Kasumi-1 (cell line): ENCODE data around the gene CCDC15.
"Not testable (repeated sequence)": the region's sequence is repeated elsewhere in the genome, so short reads cannot be mapped to it uniquely, and the experiment has no call there.

Source experiments
- DNase-seq, 2 experiments: peaks; one replicate each; lab custom pipeline; 2025; lab: John Stamatoyannopoulos, UW

Gene CCDC15

DNA sequence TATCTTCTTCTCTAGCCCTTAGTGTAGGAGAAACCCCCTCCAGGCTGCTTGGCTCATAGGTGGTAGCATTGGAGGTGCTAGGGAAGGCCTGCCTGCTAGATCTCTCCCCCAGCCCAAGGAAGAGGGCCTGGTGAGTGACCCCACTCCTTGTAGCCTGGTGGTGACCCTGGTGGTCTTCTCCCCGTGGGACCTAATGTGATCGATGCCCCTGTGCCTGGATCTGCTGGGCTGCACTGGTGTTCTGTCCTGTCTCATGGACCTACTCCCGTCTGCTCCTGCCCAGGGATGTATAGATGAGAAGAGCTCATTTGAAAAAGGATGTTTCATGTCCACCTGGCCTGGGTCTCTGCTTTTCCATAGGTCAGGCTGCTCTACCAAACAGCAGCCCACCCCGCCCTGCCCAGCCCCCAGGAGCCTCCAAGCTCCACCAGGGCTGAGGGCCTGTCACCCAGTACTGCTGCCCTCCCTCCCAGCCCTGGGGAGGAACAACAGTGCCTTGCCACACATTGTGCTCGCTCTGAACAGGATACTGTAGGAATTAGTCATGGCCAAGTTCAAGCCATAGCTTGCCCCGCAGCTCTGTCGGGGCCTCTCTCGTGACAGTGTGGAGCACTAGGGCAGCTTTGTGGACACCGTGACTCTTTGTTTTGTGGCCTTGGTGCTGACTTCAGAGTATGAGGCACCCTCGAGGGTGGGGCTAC lies 128.8 kb downstream of the CCDC15 start:
- DNase-seq: no peak

DNA sequence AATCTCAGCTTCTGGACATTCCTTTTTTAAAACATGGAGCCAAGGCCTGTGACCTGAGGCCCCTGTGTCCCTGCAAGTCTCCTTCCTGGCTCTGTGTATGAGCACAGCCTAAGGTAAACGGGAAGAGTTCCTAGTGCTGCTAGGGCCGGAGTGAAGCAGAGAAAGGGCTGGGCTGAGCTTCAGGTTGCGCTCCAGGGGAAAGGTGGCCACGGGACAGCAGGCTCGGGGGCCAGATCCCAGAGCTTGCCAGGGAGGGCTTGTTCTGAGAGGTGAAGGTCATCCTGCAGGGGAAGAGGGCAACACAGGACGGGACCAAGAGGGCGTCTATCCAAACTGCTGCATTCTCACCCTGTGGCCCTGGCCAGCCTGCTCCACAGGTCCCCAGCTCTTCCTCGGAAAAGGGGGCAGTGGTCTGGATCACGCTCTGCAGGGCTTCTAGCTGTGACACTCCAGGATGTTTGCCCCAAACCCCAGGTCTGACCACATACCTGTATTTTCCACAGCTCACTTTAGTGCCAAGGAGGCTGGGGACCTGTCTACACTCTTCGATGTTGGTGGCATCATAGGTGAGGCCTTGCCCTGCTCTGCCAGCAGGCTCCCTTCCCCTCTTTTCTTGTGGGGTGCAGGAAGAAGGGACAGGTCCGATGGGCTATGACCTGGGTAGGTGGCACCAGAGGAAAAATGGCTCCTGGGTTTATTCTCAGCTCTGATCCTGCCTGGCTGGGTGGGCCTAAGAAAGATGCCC lies 129.5 kb downstream of the CCDC15 start:
- no peak for DNase-seq

DNA sequence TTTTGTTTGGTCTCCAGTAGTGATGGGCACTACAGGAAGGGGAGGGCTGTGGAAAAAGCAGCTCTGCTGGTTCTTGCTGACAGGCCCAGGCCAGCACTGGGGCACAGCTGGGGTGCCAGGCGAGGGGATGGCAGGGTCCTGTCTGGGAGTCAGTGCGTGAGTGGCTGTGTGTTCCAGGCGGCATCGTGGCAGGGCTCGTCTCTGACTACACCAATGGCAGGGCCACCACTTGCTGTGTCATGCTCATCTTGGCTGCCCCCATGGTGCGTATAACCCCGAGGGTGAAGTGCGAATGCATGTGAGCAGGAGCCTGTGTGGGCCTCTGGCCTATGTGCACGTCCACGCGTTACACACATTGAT lies 130.0 kb downstream of the CCDC15 start:
- DNase-seq: no peak

GRCh38 chr11:125084761-125085231 lies 130.8 kb downstream of the CCDC15 start:
- no peak for DNase-seq

- DNase-seq: no peak
These were observed 131.5 kb downstream of the CCDC15 start for GRCh38 chr11:125085301-125086081.

DNA sequence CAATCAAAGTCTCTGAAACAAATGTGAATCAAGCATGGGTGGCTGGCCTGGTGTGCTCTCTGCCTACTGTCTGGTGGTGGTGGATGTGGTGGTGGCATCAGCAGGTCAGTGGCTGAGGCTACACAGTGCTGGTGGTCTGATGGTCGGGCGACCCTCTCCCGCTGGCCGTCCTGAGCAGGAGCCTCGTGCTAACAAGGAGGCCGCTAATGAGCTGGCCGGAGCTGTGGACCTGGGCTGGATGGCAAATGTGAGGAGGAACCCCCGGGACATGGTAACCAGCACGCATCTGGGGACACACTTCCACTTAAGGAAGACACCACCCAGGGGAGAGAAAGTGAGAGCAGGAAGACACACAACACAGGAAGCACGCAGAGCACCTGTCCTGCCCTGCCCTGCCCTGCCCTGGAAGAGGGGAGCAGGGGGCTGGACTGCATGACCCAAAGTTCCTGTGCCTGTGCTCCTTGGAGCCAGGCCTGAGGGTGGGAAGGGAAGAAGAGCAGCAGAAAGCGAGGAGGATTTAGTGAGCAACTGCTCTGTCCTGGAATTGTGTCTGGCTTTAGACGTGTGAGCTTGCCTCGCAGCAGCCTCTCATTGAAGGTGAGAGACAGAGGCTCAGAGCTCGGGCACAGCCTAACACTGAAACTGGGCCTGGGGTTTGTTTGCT lies 132.8 kb downstream of the CCDC15 start:
- no peak for DNase-seq

- DNase-seq: no peak
These were observed 134.1 kb downstream of the CCDC15 start for GRCh38 chr11:125088123-125088522.

DNA sequence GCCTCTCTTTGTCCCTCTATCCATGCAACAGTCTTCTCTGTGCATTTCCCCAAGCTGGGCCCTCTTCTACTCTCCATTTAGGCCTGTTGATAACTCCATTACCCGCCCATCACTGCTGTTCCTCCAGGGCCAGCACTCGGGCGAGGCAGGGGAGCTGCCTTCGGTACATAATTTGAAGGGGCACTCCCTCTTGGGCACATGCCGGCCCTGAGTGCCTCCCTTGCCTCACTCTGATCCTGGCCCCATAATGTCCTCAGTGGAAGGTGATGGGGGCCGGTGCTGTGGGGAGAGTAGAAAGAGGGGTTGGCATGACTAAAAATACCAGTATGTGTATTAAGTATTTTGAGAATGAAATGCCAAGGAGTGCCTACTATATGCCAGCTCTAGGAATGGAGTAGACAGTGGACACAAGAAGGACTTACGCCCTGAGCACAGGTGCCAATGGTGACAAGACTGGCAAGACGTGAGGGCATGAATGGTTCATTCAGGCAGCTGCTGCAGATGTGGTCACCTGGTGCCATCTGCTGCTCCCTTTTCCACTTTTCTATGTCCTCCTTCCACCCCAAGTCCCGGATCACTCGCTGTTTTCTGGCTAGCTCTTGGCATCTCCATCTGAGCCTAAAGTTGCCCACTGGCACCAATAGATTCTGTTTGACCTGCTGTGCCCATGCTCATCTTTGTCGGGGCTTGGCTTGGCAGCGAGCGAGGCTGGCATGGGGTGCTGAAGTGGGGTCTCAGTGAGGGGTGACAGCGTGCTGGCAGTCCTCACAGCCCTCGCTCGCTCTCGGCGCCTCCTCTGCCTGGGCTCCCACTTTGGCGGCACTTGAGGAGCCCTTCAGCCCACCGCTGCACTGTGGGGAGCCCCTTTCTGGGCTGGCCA lies 134.8 kb downstream of the CCDC15 start:
- DNase-seq: no peak

DNA sequence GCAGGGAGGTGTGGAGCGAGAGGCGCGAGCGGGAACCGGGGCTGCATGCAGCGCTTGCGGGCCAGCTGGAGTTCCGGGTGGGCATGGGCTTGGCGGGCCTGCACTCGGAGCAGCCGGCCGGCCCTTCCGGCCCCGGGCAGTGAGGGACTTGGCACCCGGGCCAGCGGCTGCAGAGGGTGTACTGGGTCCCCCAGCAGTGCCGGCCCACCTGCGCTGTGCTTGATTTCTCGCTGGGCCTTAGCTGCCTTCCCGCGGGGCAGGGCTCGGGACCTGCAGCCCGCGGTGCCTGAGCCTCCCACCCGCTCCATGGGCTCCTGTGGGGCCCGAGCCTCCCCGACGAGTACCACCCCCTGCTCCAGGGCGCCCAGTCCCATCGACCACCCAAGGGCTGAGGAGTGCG lies 135.5 kb downstream of the CCDC15 start:
- DNase-seq: not testable (repeated sequence)

GRCh38 chr11:125090151-125090550 lies 136.1 kb downstream of the CCDC15 start:
- not testable (repeated sequence) for DNase-seq

DNA sequence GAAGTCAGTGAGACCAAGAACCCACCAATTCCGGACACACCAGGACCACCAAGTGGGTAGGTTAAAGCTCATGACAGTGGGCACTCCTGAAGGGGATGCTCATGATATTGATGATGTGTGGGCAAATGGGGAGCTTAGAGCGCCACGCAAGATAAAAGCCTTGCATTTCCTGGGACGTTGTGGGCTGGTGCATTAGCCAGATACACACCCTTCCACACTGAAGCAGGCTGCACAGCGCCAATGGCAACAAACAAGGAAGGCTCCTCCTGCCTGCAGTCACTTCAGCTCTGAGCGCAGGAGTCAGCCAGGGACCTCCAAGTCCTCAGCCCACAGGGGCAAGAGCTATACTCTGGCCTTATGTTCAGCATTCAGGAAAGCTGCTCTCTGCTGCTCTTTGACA lies 136.8 kb downstream of the CCDC15 start:
- no peak for DNase-seq
